ENCODE results near the gene NDUFA13. TPM values are rescaled to one million over a fixed set of nuclear protein-coding genes. Genes with fewer than 3 reads are reported as not detected.

NDUFA13 gene
- polyA plus RNA-seq, 1 experiment: 388 TPM

- H3K27ac ChIP-seq (ENCODE audit: low read depth, low read length): no peak overlapping the region
- no peak overlapping the region for H3K4me3 ChIP-seq (ENCODE audit: low read depth, low read length)
- H3K9me3 ChIP-seq (ENCODE audit: control insufficient read depth, insufficient read depth, low read length): no peaks in the 10 kb centered on the region; the same call in 1 of the 2 replicates
- no peak for TF ChIP-seq CTCF (IDR thresholded peaks at IDR 0.05; ENCODE audit: low read depth, low read length)
- no peak for DNase-seq (ENCODE audit: low read depth, low spot score)
- POLR2A ChIA-PET: no interaction called here
- CTCF ChIA-PET: interaction anchor here (1.4 to 5.0 kb wide), 2 partner anchors 26 to 117 kb away, joined by 3 to 94 read pairs; partner anchors contain the start of gene GMIP
- H3K27me3 ChIP-seq (ENCODE audit: control insufficient read depth, insufficient read depth, low read length): no peaks in the 10 kb centered on the region
Observed at GRCh38 chr19:19527674-19528625, 11.9 kb downstream of the NDUFA13 start.

GRCh38 chr19:19528721-19529490, 12.9 kb downstream of the NDUFA13 start, which contains the start of gene YJEFN3:
Gene YJEFN3, plus strand, starts transcription at chr19:19528911. Its CDS starts 22 bp downstream, at chr19:19528933.
- DNase-seq (ENCODE audit: low read depth, low spot score): no peak
- no peak within 1 kb of the TSS for H3K4me3 ChIP-seq (ENCODE audit: low read depth, low read length)
- ChIA-PET CTCF (interaction anchor here (5.0 kb wide), 1 partner anchor 116 kb away, joined by 94 read pairs; the partner anchor contains the start of gene GMIP), POLR2A (interaction anchor here (0.5 to 0.8 kb wide), 2 partner anchors 24 to 371 kb away, joined by 3 to 4 read pairs; no protein-coding TSS in a partner anchor)
- no peaks in the 10 kb centered on the region; the same call in 1 of the 2 replicates for H3K9me3 ChIP-seq (ENCODE audit: control insufficient read depth, insufficient read depth, low read length)
- no peaks in the 10 kb centered on the region for H3K27me3 ChIP-seq (ENCODE audit: control insufficient read depth, insufficient read depth, low read length)
- no peak for TF ChIP-seq CTCF (IDR thresholded peaks at IDR 0.05; ENCODE audit: low read depth, low read length)
- H3K27ac ChIP-seq (ENCODE audit: low read depth, low read length): no peak within 1 kb of the TSS

- no peak for TF ChIP-seq CTCF (IDR thresholded peaks at IDR 0.05; ENCODE audit: low read depth, low read length)
- Histone ChIP-seq H3K27me3 (ENCODE audit: control insufficient read depth, insufficient read depth, low read length) (no peaks in the 10 kb centered on the region), H3K27ac (ENCODE audit: low read depth, low read length) (no peak overlapping the region), H3K4me3 (ENCODE audit: low read depth, low read length) (no peak overlapping the region), H3K9me3 (ENCODE audit: control insufficient read depth, insufficient read depth, low read length) (no peaks in the 10 kb centered on the region; the same call in 1 of the 2 replicates)
- CTCF ChIA-PET: interaction anchor here (0.7 to 5.0 kb wide), 3 partner anchors 23 to 115 kb away, joined by 3 to 94 read pairs (median 58); partner anchors contain the start of gene GMIP
- DNase-seq (ENCODE audit: low read depth, low spot score): no peak
- POLR2A ChIA-PET: interaction anchor here (0.6 to 1.2 kb wide), 3 partner anchors 23 to 81 kb away, joined by 3 to 8 read pairs (median 3); no protein-coding TSS in a partner anchor
Observed at GRCh38 chr19:19529783-19530422, 13.9 kb downstream of the NDUFA13 start.

GRCh38 chr19:19530423-19530804, 14.4 kb downstream of the NDUFA13 start:
- POLR2A ChIA-PET: interaction anchor here (0.6 to 1.2 kb wide), 2 partner anchors 61 to 81 kb away, joined by 3 to 8 read pairs; no protein-coding TSS in a partner anchor
- CTCF ChIA-PET: interaction anchor here (0.8 to 5.0 kb wide), 3 partner anchors 22 to 427 kb away, joined by 3 to 94 read pairs (median 58); partner anchors contain the start of gene GMIP

More at GRCh38 chr19:19530423-19530804, 14.4 kb downstream of the NDUFA13 start:
- Histone ChIP-seq H3K4me3 (ENCODE audit: low read depth, low read length) (no peak overlapping the region), H3K9me3 (ENCODE audit: control insufficient read depth, insufficient read depth, low read length) (no peaks in the 10 kb centered on the region; the same call in 1 of the 2 replicates), H3K27me3 (ENCODE audit: control insufficient read depth, insufficient read depth, low read length) (no peaks in the 10 kb centered on the region), H3K27ac (ENCODE audit: low read depth, low read length) (no peak overlapping the region)
- DNase-seq (ENCODE audit: low read depth, low spot score): no peak
- TF ChIP-seq CTCF (IDR thresholded peaks at IDR 0.05; ENCODE audit: low read depth, low read length): no peak
